DND-41 (cell line): ENCODE results near the gene MCOLN3.

Experiments
- ATAC-seq: fragments of 200-7000 bp; cut with Tn5 transposase; 3 replicates; pipeline ENCODE4 v1.9.1; 2021; ENCODE audit warnings: low read depth; ENCODE audit not compliant: insufficient read depth
- DNase-seq: peaks from one replicate; pipeline ENCODE4 v3.0.0-alpha.2; 2020
- H2AFZ ChIP-seq: 2 replicates; pipeline ENCODE4 v1.6.0; 2012; ENCODE audit warnings: low read depth, low read length
- H3K27ac ChIP-seq: 2 replicates; pipeline ENCODE4 v1.5.1; 2012; ENCODE audit warnings: low read length, inconsistent platforms
- H3K27me3 ChIP-seq: fragments of 200-600 bp; sonication (generic); 2 replicates; pipeline ENCODE4 v1.6.0; 2012; ENCODE audit warnings: low read length, mild to moderate bottlenecking, inconsistent platforms; ENCODE audit not compliant: insufficient read depth, poor library complexity
- H3K36me3 ChIP-seq: 2 replicates; pipeline ENCODE4 v1.5.1; 2012; ENCODE audit warnings: low read length, inconsistent platforms; ENCODE audit not compliant: insufficient read depth
- H3K4me1 ChIP-seq: 2 replicates; pipeline ENCODE4 v1.5.1; 2012; ENCODE audit warnings: mild to moderate bottlenecking, low read length; ENCODE audit not compliant: insufficient read depth
- H3K4me2 ChIP-seq: 2 replicates; pipeline ENCODE4 v1.6.0; 2012; ENCODE audit warnings: mild to moderate bottlenecking, moderate library complexity, low read length, inconsistent platforms; ENCODE audit not compliant: insufficient read depth
- H3K4me3 ChIP-seq, 2 experiments: fragments of 200-600 bp in 1 of 2; shearing (Covaris generic) in 1 of 2; 2 replicates each; pipeline ENCODE4 v1.5.1; 2012 to 2016; ENCODE audit warnings: inconsistent platforms in 2 of 2, low read length in 2 of 2, mild to moderate bottlenecking in 2 of 2, low read depth in 1 of 2, moderate library complexity in 1 of 2
- H3K79me2 ChIP-seq: 2 replicates; pipeline ENCODE4 v1.6.0; 2012; ENCODE audit warnings: low read length, inconsistent platforms; ENCODE audit not compliant: insufficient read depth
- H3K9ac ChIP-seq: 2 replicates; pipeline ENCODE4 v1.6.0; 2012; ENCODE audit warnings: low read depth, mild to moderate bottlenecking, inconsistent platforms, low read length, moderate library complexity
- H3K9me3 ChIP-seq: 2 replicates; pipeline ENCODE4 v1.5.1; 2012; ENCODE audit warnings: low read length, moderate library complexity, mild to moderate bottlenecking, inconsistent platforms; ENCODE audit not compliant: insufficient read depth, severe bottlenecking
- H4K20me1 ChIP-seq: 2 replicates; pipeline ENCODE4 v1.6.0; 2012; ENCODE audit warnings: low read length; ENCODE audit not compliant: insufficient read depth
- EZH2 ChIP-seq: IDR thresholded peaks from 3 replicates; pipeline ENCODE4 v1.6.1; 2012; ENCODE audit warnings: borderline replicate concordance, low read depth, mild to moderate bottlenecking, moderate library complexity, low read length, inconsistent platforms; ENCODE audit not compliant: severe bottlenecking
- TF ChIP-seq, protein P1 (sequence below): IDR thresholded peaks from 2 replicates; pipeline ENCODE4 v1.5.1; 2012; ENCODE audit warnings: borderline replicate concordance, low read length, moderate library complexity, mild to moderate bottlenecking; ENCODE audit not compliant: poor library complexity, severe bottlenecking; ENCODE audit errors: extremely low read depth

The MCOLN3 gene

GRCh38 chr1:85058786-85059185 lies 10.5 kb upstream of the MCOLN3 start:
- peaks cover 11% of the 10 kb centered on the region for H3K4me1 ChIP-seq
- H4K20me1 ChIP-seq: no peaks in the 10 kb centered on the region
- no peak for DNase-seq
- no peaks in the 10 kb centered on the region for H3K27me3 ChIP-seq
- H2AFZ ChIP-seq: no peak overlapping the region
- H3K27ac ChIP-seq: no peak overlapping the region
- no peaks in the 10 kb centered on the region for H3K36me3 ChIP-seq
- H3K9ac ChIP-seq: no peak overlapping the region
- ATAC-seq: no peak
- H3K79me2 ChIP-seq: no peaks in the 10 kb centered on the region
- no peaks in the 10 kb centered on the region for H3K9me3 ChIP-seq
- no peak overlapping the region for H3K4me2 ChIP-seq
- TF ChIP-seq EZH2: no peak
- TF ChIP-seq, protein P1, sequence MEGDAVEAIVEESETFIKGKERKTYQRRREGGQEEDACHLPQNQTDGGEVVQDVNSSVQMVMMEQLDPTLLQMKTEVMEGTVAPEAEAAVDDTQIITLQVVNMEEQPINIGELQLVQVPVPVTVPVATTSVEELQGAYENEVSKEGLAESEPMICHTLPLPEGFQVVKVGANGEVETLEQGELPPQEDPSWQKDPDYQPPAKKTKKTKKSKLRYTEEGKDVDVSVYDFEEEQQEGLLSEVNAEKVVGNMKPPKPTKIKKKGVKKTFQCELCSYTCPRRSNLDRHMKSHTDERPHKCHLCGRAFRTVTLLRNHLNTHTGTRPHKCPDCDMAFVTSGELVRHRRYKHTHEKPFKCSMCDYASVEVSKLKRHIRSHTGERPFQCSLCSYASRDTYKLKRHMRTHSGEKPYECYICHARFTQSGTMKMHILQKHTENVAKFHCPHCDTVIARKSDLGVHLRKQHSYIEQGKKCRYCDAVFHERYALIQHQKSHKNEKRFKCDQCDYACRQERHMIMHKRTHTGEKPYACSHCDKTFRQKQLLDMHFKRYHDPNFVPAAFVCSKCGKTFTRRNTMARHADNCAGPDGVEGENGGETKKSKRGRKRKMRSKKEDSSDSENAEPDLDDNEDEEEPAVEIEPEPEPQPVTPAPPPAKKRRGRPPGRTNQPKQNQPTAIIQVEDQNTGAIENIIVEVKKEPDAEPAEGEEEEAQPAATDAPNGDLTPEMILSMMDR: no peak
- H3K4me3 ChIP-seq: no peak overlapping the region

GRCh38 chr1:85058311-85058710 lies 10.0 kb upstream of the MCOLN3 start:
- H4K20me1 ChIP-seq: no peaks in the 10 kb centered on the region
- H3K27me3 ChIP-seq: no peaks in the 10 kb centered on the region
- no peak overlapping the region for H2AFZ ChIP-seq
- no peaks in the 10 kb centered on the region for H3K36me3 ChIP-seq
- H3K4me3 ChIP-seq: no peak overlapping the region
- H3K9me3 ChIP-seq: no peaks in the 10 kb centered on the region
- DNase-seq (no peak), ATAC-seq (no peak)
- peaks cover 11% of the 10 kb centered on the region for H3K4me1 ChIP-seq
- no peak overlapping the region for H3K9ac ChIP-seq
- no peak overlapping the region for H3K4me2 ChIP-seq
- no peak for TF ChIP-seq EZH2
- TF ChIP-seq, protein P1: no peak
- H3K79me2 ChIP-seq: no peaks in the 10 kb centered on the region
- H3K27ac ChIP-seq: no peak overlapping the region

GRCh38 chr1:85054664-85055063 lies 6.4 kb upstream of the MCOLN3 start:
- H3K4me3 ChIP-seq: no peak overlapping the region
- DNase-seq: no peak
- TF ChIP-seq, protein P1: no peak
- TF ChIP-seq EZH2: no peak

GRCh38 chr1:85049735-85050166 lies 1.5 kb upstream of the MCOLN3 start:
- Histone ChIP-seq H3K27ac (no peak overlapping the region), H3K79me2 (no peaks in the 10 kb centered on the region), H3K36me3 (no peaks in the 10 kb centered on the region), H3K4me1 (peaks cover 26% of the 10 kb centered on the region), H3K27me3 (no peaks in the 10 kb centered on the region), H3K4me3 (no peak overlapping the region), H3K4me2 (no peak overlapping the region), H2AFZ (no peak overlapping the region), H3K9me3 (no peaks in the 10 kb centered on the region), H4K20me1 (no peaks in the 10 kb centered on the region), H3K9ac (no peak overlapping the region)
- TF ChIP-seq, protein P1: no peak
- TF ChIP-seq EZH2: no peak
- ATAC-seq: no peak
- DNase-seq: no peak

More at GRCh38 chr1:85054664-85055063, 6.4 kb upstream of the MCOLN3 start:
- no peaks in the 10 kb centered on the region for H3K36me3 ChIP-seq
- no peaks in the 10 kb centered on the region for H3K9me3 ChIP-seq
- no peaks in the 10 kb centered on the region for H3K79me2 ChIP-seq
- no peak overlapping the region for H3K27ac ChIP-seq
- H3K27me3 ChIP-seq: no peaks in the 10 kb centered on the region
- peaks cover 24% of the 10 kb centered on the region for H3K4me1 ChIP-seq
- H3K9ac ChIP-seq: no peak overlapping the region
- no peak overlapping the region for H2AFZ ChIP-seq
- ATAC-seq: no peak
- no peaks in the 10 kb centered on the region for H4K20me1 ChIP-seq
- H3K4me2 ChIP-seq: no peak overlapping the region
